ENCODE measurements around the gene EPS8L3. TPM values are rescaled to one million over a fixed set of nuclear protein-coding genes. Genes with fewer than 3 reads are reported as not detected.
A peak's percentile ranks its signal among the peaks of the same experiment; 100 is the strongest.

EPS8L3 gene
- total RNA-seq, 1 experiment from 2014 or later, result not detected

GRCh38 chr1:109775398-109775797, 11.7 kb upstream of the EPS8L3 start:
- CTCF ChIA-PET, result interaction anchor here (1.6 to 4.5 kb wide), 3 partner anchors 135 to 230 kb away, joined by 23 to 95 read pairs (median 36); partner anchors contain the start of gene AHCYL1
- DNase-seq (ENCODE audit: low spot score), result no peak
- no peak for TF ChIP-seq EZH2 (IDR thresholded peaks at IDR 0.05; ENCODE audit: borderline replicate concordance, low read depth, low read length, poor library complexity, severe bottlenecking)
- no peak for TF ChIP-seq CTCF (conservative IDR thresholded peaks at IDR 0.05; ENCODE audit: low read depth, low read length)
- intact Hi-C loops (cut with micrococcal nuclease; ENCODE audit: unreplicated experiment), result loop anchor here (10.0 kb wide), 2 partner anchors 239 to 339 kb away; partner anchors contain the start of gene UBL4B
- no TSS peak for BruUV-seq (replicated peaks)
- POLR2A ChIA-PET (ENCODE audit: low non-redundant PET), result interaction anchor here (0.9 kb wide), 1 partner anchor 30 kb away, joined by 3 read pairs; no protein-coding TSS in a partner anchor
- Histone ChIP-seq H3K27me3 (replicated peaks; ENCODE audit: insufficient read depth, low read depth, low read length, poor library complexity) (no peaks in the 10 kb centered on the region), H3K36me3 (ENCODE audit: insufficient read depth, low read length, poor library complexity, severe bottlenecking) (no peaks in the 10 kb centered on the region), H3K27ac (ENCODE audit: low read depth, low read length, poor library complexity, severe bottlenecking) (no peak overlapping the region), H3K9me3 (ENCODE audit: low read depth, low read length, poor library complexity, severe bottlenecking) (no peaks in the 10 kb centered on the region), H3K4me3 (ENCODE audit: low read depth, low read length, poor library complexity, severe bottlenecking) (no peak overlapping the region), H3K4me1 (ENCODE audit: insufficient read depth, low read length, poor library complexity, severe bottlenecking) (peaks cover 7% of the 10 kb centered on the region)

- POLR2A ChIA-PET (ENCODE audit: low non-redundant PET), result no interaction called here
- Histone ChIP-seq H3K27ac (ENCODE audit: low read depth, low read length, poor library complexity, severe bottlenecking) (no peak overlapping the region), H3K4me1 (ENCODE audit: insufficient read depth, low read length, poor library complexity, severe bottlenecking) (peaks cover 7% of the 10 kb centered on the region), H3K36me3 (ENCODE audit: insufficient read depth, low read length, poor library complexity, severe bottlenecking) (no peaks in the 10 kb centered on the region), H3K4me3 (ENCODE audit: low read depth, low read length, poor library complexity, severe bottlenecking) (no peak overlapping the region), H3K27me3 (replicated peaks; ENCODE audit: insufficient read depth, low read depth, low read length, poor library complexity) (no peaks in the 10 kb centered on the region), H3K9me3 (ENCODE audit: low read depth, low read length, poor library complexity, severe bottlenecking) (no peaks in the 10 kb centered on the region)
- TF ChIP-seq CTCF (conservative IDR thresholded peaks at IDR 0.05; ENCODE audit: low read depth, low read length), result no peak
- TF ChIP-seq EZH2 (IDR thresholded peaks at IDR 0.05; ENCODE audit: borderline replicate concordance, low read depth, low read length, poor library complexity, severe bottlenecking), result no peak
- BruUV-seq (replicated peaks), result no TSS peak
- no peak for DNase-seq (ENCODE audit: low spot score)
- intact Hi-C loops (cut with micrococcal nuclease; ENCODE audit: unreplicated experiment), result loop anchor here (1.0 to 10.0 kb wide), 4 partner anchors 132 to 341 kb away; partner anchors contain the start of gene UBL4B
- CTCF ChIA-PET, result interaction anchor here (0.7 to 4.5 kb wide), 6 partner anchors 133 to 258 kb away, joined by 3 to 95 read pairs (median 14); partner anchors contain the start of genes AHCYL1 and GNAI3
Measured at GRCh38 chr1:109773900-109774485, 10.3 kb upstream of the EPS8L3 start.

GRCh38 chr1:109773203-109773899, 9.6 kb upstream of the EPS8L3 start:
- no TSS peak for BruUV-seq (replicated peaks)
- intact Hi-C loops (cut with micrococcal nuclease; ENCODE audit: unreplicated experiment), result loop anchor here (1.0 to 10.0 kb wide), 4 partner anchors 131 to 341 kb away; partner anchors contain the start of gene UBL4B
- CTCF ChIA-PET, result interaction anchor here (0.7 to 3.5 kb wide), 5 partner anchors 124 to 227 kb away, joined by 3 to 36 read pairs (median 6); partner anchors contain the start of gene GNAI3
- POLR2A ChIA-PET (ENCODE audit: low non-redundant PET), result no interaction called here
- no peaks in the 10 kb centered on the region for H3K27me3 ChIP-seq (replicated peaks; ENCODE audit: insufficient read depth, low read depth, low read length, poor library complexity)
- no peaks in the 10 kb centered on the region for H3K9me3 ChIP-seq (ENCODE audit: low read depth, low read length, poor library complexity, severe bottlenecking)
- H3K36me3 ChIP-seq (ENCODE audit: insufficient read depth, low read length, poor library complexity, severe bottlenecking), result no peaks in the 10 kb centered on the region
- no peak for TF ChIP-seq EZH2 (IDR thresholded peaks at IDR 0.05; ENCODE audit: borderline replicate concordance, low read depth, low read length, poor library complexity, severe bottlenecking)
- TF ChIP-seq CTCF (conservative IDR thresholded peaks at IDR 0.05; ENCODE audit: low read depth, low read length), result peak; percentile 97
- H3K4me1 ChIP-seq (ENCODE audit: insufficient read depth, low read length, poor library complexity, severe bottlenecking), result peaks cover 7% of the 10 kb centered on the region
- H3K27ac ChIP-seq (ENCODE audit: low read depth, low read length, poor library complexity, severe bottlenecking), result no peak overlapping the region
- peak; percentile 95 for DNase-seq (ENCODE audit: low spot score)
- H3K4me3 ChIP-seq (ENCODE audit: low read depth, low read length, poor library complexity, severe bottlenecking), result no peak overlapping the region

Measured in A673 (cell line).